OCI-LY7 (cell line): Measurements from ENCODE around the gene PRCP.

ENCODE experiments used
- EZH2phosphoT487 ChIP-seq: fragments of 200-600 bp; sonication (generic); IDR thresholded peaks from 2 replicates; pipeline ENCODE4 v1.6.1; 2018; ENCODE audit warnings: low read depth, borderline replicate concordance, mild to moderate bottlenecking, mixed run types, antibody characterized with exemption, low read length, moderate library complexity, mixed read lengths
- TF ChIP-seq, protein P1 (sequence below): fragments of 200-600 bp; sonication (generic); conservative IDR thresholded peaks from 2 replicates; pipeline ENCODE4 v1.5.1; 2014; ENCODE audit warnings: mild to moderate bottlenecking, antibody characterized with exemption, low read length, moderate library complexity, mixed read lengths

DNA sequence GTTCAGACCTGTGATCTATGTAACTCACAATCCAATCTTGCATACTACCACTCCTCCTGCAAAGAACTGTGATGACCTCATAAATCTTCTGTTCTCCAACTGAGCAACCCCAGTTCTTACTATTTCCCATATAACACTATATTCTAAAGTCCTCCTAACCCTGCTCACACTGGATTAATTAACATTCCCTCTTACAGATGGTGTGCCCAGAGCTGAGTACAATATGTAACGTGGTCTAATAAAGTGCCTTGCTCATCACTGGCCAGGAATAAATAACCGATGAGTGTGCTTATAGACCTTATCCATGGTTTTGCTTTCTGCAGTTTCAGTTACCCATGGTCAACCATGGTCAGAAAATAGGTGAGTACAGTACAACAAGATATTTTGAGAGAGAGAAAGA lies 28.6 kb downstream of the PRCP start:
- TF ChIP-seq, protein P1, sequence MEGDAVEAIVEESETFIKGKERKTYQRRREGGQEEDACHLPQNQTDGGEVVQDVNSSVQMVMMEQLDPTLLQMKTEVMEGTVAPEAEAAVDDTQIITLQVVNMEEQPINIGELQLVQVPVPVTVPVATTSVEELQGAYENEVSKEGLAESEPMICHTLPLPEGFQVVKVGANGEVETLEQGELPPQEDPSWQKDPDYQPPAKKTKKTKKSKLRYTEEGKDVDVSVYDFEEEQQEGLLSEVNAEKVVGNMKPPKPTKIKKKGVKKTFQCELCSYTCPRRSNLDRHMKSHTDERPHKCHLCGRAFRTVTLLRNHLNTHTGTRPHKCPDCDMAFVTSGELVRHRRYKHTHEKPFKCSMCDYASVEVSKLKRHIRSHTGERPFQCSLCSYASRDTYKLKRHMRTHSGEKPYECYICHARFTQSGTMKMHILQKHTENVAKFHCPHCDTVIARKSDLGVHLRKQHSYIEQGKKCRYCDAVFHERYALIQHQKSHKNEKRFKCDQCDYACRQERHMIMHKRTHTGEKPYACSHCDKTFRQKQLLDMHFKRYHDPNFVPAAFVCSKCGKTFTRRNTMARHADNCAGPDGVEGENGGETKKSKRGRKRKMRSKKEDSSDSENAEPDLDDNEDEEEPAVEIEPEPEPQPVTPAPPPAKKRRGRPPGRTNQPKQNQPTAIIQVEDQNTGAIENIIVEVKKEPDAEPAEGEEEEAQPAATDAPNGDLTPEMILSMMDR: no peak
- no peak for TF ChIP-seq EZH2phosphoT487
